GM19238 (cell line): Measurements from ENCODE around the gene NSDHL.
"Not testable (repeated sequence)": the region's sequence is repeated elsewhere in the genome, so short reads cannot be mapped to it uniquely, and the experiment has no call there.

Experiments
- DNase-seq: peaks from one replicate; pipeline ENCODE4 v3.0.0; 2011; ENCODE audit warnings: low spot score; ENCODE audit not compliant: insufficient read length

Gene NSDHL

GRCh38 chrX:152893980-152894610 is 63.2 kb downstream of the NSDHL start:
- no peak for DNase-seq

GRCh38 chrX:152895121-152895520 is 64.3 kb downstream of the NSDHL start:
- DNase-seq: no peak

GRCh38 chrX:152895724-152896420 is 65.0 kb downstream of the NSDHL start:
- DNase-seq: no peak

GRCh38 chrX:152896450-152896849 is 65.6 kb downstream of the NSDHL start:
- no peak for DNase-seq

- DNase-seq: no peak
These were observed 66.6 kb downstream of the NSDHL start, which contains the start of gene ZNF185 for GRCh38 chrX:152897222-152898131. TSS of gene ZNF185 (plus strand) at chrX:152898067. CDS start at chrX:152914490, 16,423 bp downstream.

- DNase-seq: no peak
These were observed 67.6 kb downstream of the NSDHL start for GRCh38 chrX:152898442-152898841.

GRCh38 chrX:152899111-152899873 is 68.4 kb downstream of the NSDHL start:
- DNase-seq: no peak

- no peak for DNase-seq
These were observed 69.2 kb downstream of the NSDHL start for GRCh38 chrX:152899874-152900719.

GRCh38 chrX:152900937-152901445 is 70.1 kb downstream of the NSDHL start:
- DNase-seq: no peak

GRCh38 chrX:152901816-152902501 is 71.1 kb downstream of the NSDHL start:
- DNase-seq: no peak

GRCh38 chrX:152902502-152902820 is 71.6 kb downstream of the NSDHL start:
- no peak for DNase-seq

GRCh38 chrX:152903589-152903988 is 72.7 kb downstream of the NSDHL start:
- no peak for DNase-seq

GRCh38 chrX:152904151-152905080 is 73.6 kb downstream of the NSDHL start:
- peak; percentile 60 for DNase-seq

GRCh38 chrX:152905081-152905420 is 74.2 kb downstream of the NSDHL start:
- DNase-seq: no peak

GRCh38 chrX:152907084-152907651 is 76.3 kb downstream of the NSDHL start:
- DNase-seq: no peak

GRCh38 chrX:152908486-152908885 is 77.6 kb downstream of the NSDHL start:
- DNase-seq: no peak

GRCh38 chrX:152910018-152910417 is 79.2 kb downstream of the NSDHL start:
- DNase-seq: not testable (repeated sequence)

GRCh38 chrX:152912106-152912505 is 81.2 kb downstream of the NSDHL start:
- no peak for DNase-seq
